Psoas muscle (tissue), 8 donors: Measurements from ENCODE around the gene CRACDL. TPM values are rescaled to one million over a fixed set of nuclear protein-coding genes. Genes with fewer than 3 reads are reported as not detected.
A peak's percentile ranks its signal among the peaks of the same experiment; 100 is the strongest.

ENCODE experiments used
- ATAC-seq, 4 donors: fragments of 200-7000 bp; cut with Tn5 transposase; one replicate each; pipeline ENCODE4 v1.9.1; 2020; ENCODE audit warnings: moderate library complexity in 3 of 4, mild to moderate bottlenecking in 2 of 4
- DNase-seq, 2 donors: peaks; one replicate each; pipeline ENCODE4 v3.0.0-alpha.2; 2020
- H3K27ac ChIP-seq: fragments of 200-600 bp; one replicate; pipeline ENCODE4 v1.8.0; 2022
- H3K27me3 ChIP-seq, 3 donors: fragments of 200-600 bp in 1 of 3; one replicate each; pipeline versions ENCODE4 v1.6.1 to v1.8.0; 2013 to 2022; ENCODE audit warnings: low read length in 2 of 3, mild to moderate bottlenecking in 2 of 3, moderate library complexity in 1 of 3; ENCODE audit not compliant: insufficient read depth in 3 of 3
- H3K36me3 ChIP-seq, 2 donors: fragments of 200-600 bp in 1 of 2; one replicate each; pipeline versions ENCODE4 v1.6.1 to v1.8.0; 2013 to 2022; ENCODE audit warnings: low read depth in 1 of 2, mild to moderate bottlenecking in 1 of 2, moderate library complexity in 1 of 2; ENCODE audit not compliant: insufficient read depth in 1 of 2
- H3K4me1 ChIP-seq: fragments of 200-600 bp; one replicate; pipeline ENCODE4 v1.8.0; 2022
- H3K4me3 ChIP-seq: fragments of 200-600 bp; one replicate; pipeline ENCODE4 v1.8.0; 2022; ENCODE audit warnings: mild to moderate bottlenecking
- H3K9me3 ChIP-seq: fragments of 200-600 bp; one replicate; pipeline ENCODE4 v1.8.0; 2022
- CTCF ChIP-seq: fragments of 200-600 bp; IDR thresholded peaks from one replicate; pipeline ENCODE4 v1.8.0; 2022; ENCODE audit warnings: antibody characterized with exemption
- WGBS, 3 donors: extraction: QIAGEN DNeasy Blood & Tissue Kit; methylation state at CpG; one replicate each; pipeline versions ENCODE4 v1.1.6 to v1.1.7; 2013; 5-methylcytosine and 5-hydroxymethylcytosine counted together
- intact Hi-C, 2 donors: fragments of 100-400 bp; cut with DNase I; formaldehyde crosslinking; loops; one replicate each; pipeline versions ENCODE4 v1.11.0 to v1.14.2; 2022
- polyA plus RNA-seq, 3 donors: library from polyadenylated mRNA; stranded (reverse); fragments of 200-250 nt; gene quantifications; one replicate each; pipeline ENCODE4 v1.2.3, GENCODE V29; 2013
- total RNA-seq, 4 donors: library from RNA; stranded (reverse); fragmentation: NEBNext Ultra II Directional in 2 of 4; extraction: Animal tissue kit (Norgen Biotek cat#: 25700) in 2 of 4; gene quantifications; one replicate each; pipeline versions ENCODE4 v1.2.1 to v1.2.4, GENCODE V29; 2021 to 2023
- donor health status: healthy with polysubstance abuse.
- donor health status: DM: no; HTN: no; CAD: no; lungs with moderate emphysema.
- donor health status: Bipolar disorder and iron deficiency.
- donor health status: healthy.
- donor health status: DM: yes; HTN: yes; CAD: no.
- donor health status: DM: no; HTN: no; CAD: no.
- donor health status: DM: no; HTN: no; CAD: no.
- donor health status: DM: yes; HTN: yes; CAD: no.

The CRACDL gene
- total and polyA plus RNA-seq, 7 donors, result 0.97 to 3.1 (median 2.3) TPM

GRCh38 chr2:98807221-98807620 lies 128.8 kb downstream of the CRACDL start:
- H3K4me1 ChIP-seq, result peaks cover 7% of the 10 kb centered on the region
- H3K27me3 ChIP-seq, result no peaks in the 10 kb centered on the region
- no peak for TF ChIP-seq CTCF
- WGBS, 3 donors, result 96 to 100% (median 97%) methylated on average over 3 of the region's 3 CpGs
- no peaks in the 10 kb centered on the region for H3K9me3 ChIP-seq
- no peak overlapping the region for H3K4me3 ChIP-seq
- H3K27ac ChIP-seq, result no peak overlapping the region
- intact Hi-C loops, result no loop called here
- DNase-seq, result no peak
- ATAC-seq, result no peak
- H3K36me3 ChIP-seq, result no peaks in the 10 kb centered on the region

GRCh38 chr2:98806236-98806697 lies 129.8 kb downstream of the CRACDL start:
- DNase-seq, result peak; percentile 29 to 65
- peak; percentile 47 to 73 (median 57) for ATAC-seq
- peaks cover 7% of the 10 kb centered on the region for H3K4me1 ChIP-seq
- 18 to 21% (median 20%) methylated on average over 7 of the region's 7 CpGs for WGBS, 3 donors
- intact Hi-C loops, result no loop called here
- no peak for TF ChIP-seq CTCF
- no peaks in the 10 kb centered on the region for H3K27me3 ChIP-seq
- no peak overlapping the region for H3K27ac ChIP-seq
- H3K4me3 ChIP-seq, result no peak overlapping the region
- H3K9me3 ChIP-seq, result no peaks in the 10 kb centered on the region
- H3K36me3 ChIP-seq, result no peaks in the 10 kb centered on the region

GRCh38 chr2:98805412-98806171 lies 130.4 kb downstream of the CRACDL start:
- intact Hi-C loops, result no loop called here
- peak in 2 of 4 donors; percentile 37 to 46 for ATAC-seq

DNA sequence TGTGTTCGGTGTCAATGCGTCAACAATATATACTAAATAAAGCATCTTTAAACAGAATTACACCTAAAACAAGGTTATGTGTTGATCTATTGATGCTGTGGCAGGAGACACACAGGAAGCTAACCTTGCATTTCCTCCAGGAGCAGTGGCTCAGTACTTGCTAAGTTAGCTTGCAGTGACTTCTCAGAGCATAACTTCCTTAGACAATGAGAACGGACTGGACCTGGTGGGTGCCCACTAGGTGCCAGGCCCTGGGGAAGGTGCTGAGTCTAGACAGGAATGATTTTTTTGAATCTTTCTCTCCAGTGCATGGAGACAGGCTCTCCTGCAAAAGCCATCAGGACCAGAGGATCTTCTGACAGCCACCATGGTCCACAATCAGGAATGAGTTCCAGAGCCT lies 131.3 kb downstream of the CRACDL start:
- TF ChIP-seq CTCF, result no peak
- H3K4me1 ChIP-seq, result peaks cover 7% of the 10 kb centered on the region
- 97 to 98% (median 98%) methylated on average over 3 of the region's 3 CpGs for WGBS, 3 donors
- H3K36me3 ChIP-seq, result no peaks in the 10 kb centered on the region
- H3K4me3 ChIP-seq, result no peak overlapping the region
- H3K27ac ChIP-seq, result no peak overlapping the region
- DNase-seq, result no peak
- intact Hi-C loops, result no loop called here
- H3K27me3 ChIP-seq, result no peaks in the 10 kb centered on the region
- ATAC-seq, result no peak
- no peaks in the 10 kb centered on the region for H3K9me3 ChIP-seq

More at GRCh38 chr2:98805412-98806171, 130.4 kb downstream of the CRACDL start:
- Histone ChIP-seq H3K4me1 (peaks cover 7% of the 10 kb centered on the region), H3K27me3 (no peaks in the 10 kb centered on the region), H3K27ac (no peak overlapping the region), H3K36me3 (no peaks in the 10 kb centered on the region), H3K4me3 (no peak overlapping the region), H3K9me3 (no peaks in the 10 kb centered on the region)
- 59 to 66% (median 64%) methylated on average over 12 of the region's 12 CpGs for WGBS, 3 donors
- no peak for DNase-seq
- no peak for TF ChIP-seq CTCF
